IPS-20b (cell line): ENCODE results near the gene EPS8.

Source experiments
- H3K27ac ChIP-seq: one replicate; pipeline ENCODE4 v1.5.1; 2013; ENCODE audit warnings: low read length
- H3K27me3 ChIP-seq: 2 replicates; pipeline ENCODE4 v1.6.1; 2013; ENCODE audit warnings: mild to moderate bottlenecking, low read length, inconsistent platforms; ENCODE audit not compliant: insufficient read depth
- H3K36me3 ChIP-seq: 2 replicates; pipeline ENCODE4 v1.6.1; 2013; ENCODE audit warnings: low read depth, mild to moderate bottlenecking, inconsistent platforms, low read length, moderate library complexity; ENCODE audit not compliant: insufficient read depth
- H3K4me1 ChIP-seq: 2 replicates; pipeline ENCODE4 v1.6.1; 2013; ENCODE audit warnings: mild to moderate bottlenecking, control low read depth, inconsistent platforms, low read length, moderate library complexity; ENCODE audit not compliant: insufficient read depth
- H3K4me3 ChIP-seq: 2 replicates; pipeline ENCODE4 v1.5.1; 2013; ENCODE audit warnings: mild to moderate bottlenecking, low read length, inconsistent platforms
- H3K9ac ChIP-seq: 2 replicates; pipeline ENCODE4 v1.6.1; 2013; ENCODE audit warnings: low read depth, mild to moderate bottlenecking, inconsistent platforms, low read length, moderate library complexity
- H3K9me3 ChIP-seq: 2 replicates; pipeline ENCODE4 v1.6.1; 2013; ENCODE audit warnings: mild to moderate bottlenecking, low read depth, low read length, inconsistent platforms; ENCODE audit not compliant: insufficient read depth

Gene EPS8

GRCh38 chr12:15601210-15601800 lies 187.9 kb downstream of the EPS8 start:
- no peaks in the 10 kb centered on the region for H3K27me3 ChIP-seq
- no peak overlapping the region for H3K27ac ChIP-seq
- no peak overlapping the region for H3K9ac ChIP-seq
- no peaks in the 10 kb centered on the region for H3K36me3 ChIP-seq
- H3K9me3 ChIP-seq: no peaks in the 10 kb centered on the region
- no peak overlapping the region for H3K4me3 ChIP-seq
- H3K4me1 ChIP-seq: no peaks in the 10 kb centered on the region

DNA sequence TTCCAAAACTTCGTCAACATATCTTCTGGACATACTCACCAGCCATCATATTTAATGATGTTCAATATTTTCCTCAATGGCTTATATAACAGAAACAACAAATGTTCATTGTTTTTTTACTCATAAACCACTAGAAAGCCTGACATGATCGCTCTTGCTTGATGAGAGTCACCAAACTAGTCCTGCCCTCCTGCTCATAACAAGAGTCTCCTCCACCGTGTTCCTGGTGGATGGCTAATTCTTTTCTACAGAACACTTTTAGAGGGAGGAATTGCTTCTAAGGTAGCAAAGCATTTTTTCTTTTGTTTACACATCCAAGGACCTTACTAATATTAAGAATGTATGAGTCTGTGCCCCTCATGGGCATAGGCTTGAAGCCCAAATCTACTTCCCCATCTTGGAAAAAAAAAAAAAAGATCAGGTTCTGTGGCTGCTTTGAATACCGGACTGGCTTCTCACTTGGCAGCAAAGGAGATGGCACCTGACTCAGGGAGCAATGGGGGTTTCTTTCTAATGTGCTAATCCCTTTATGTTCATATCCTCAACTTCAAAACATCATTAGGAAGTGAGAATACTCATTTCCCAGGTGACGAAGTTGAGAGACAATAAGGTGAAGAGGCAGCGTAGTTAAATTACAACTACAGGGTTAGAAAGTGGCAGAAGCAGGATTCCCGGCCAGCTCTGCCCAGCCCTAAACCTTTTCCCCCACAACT lies 188.8 kb downstream of the EPS8 start:
- no peak overlapping the region for H3K4me3 ChIP-seq
- no peaks in the 10 kb centered on the region for H3K4me1 ChIP-seq
- no peak overlapping the region for H3K9ac ChIP-seq
- H3K27me3 ChIP-seq: no peaks in the 10 kb centered on the region
- no peaks in the 10 kb centered on the region for H3K36me3 ChIP-seq
- no peak overlapping the region for H3K27ac ChIP-seq
- no peaks in the 10 kb centered on the region for H3K9me3 ChIP-seq

- Histone ChIP-seq H3K9me3 (no peaks in the 10 kb centered on the region), H3K4me3 (no peak overlapping the region), H3K9ac (no peak overlapping the region), H3K4me1 (no peaks in the 10 kb centered on the region), H3K27me3 (no peaks in the 10 kb centered on the region), H3K36me3 (no peaks in the 10 kb centered on the region), H3K27ac (no peak overlapping the region)
Measured at GRCh38 chr12:15599266-15600037, 189.7 kb downstream of the EPS8 start.

- no peaks in the 10 kb centered on the region for H3K36me3 ChIP-seq
- H3K27ac ChIP-seq: no peak overlapping the region
- no peaks in the 10 kb centered on the region for H3K9me3 ChIP-seq
- no peaks in the 10 kb centered on the region for H3K27me3 ChIP-seq
- no peak overlapping the region for H3K4me3 ChIP-seq
- peaks cover 3% of the 10 kb centered on the region; the same call in 1 of the 2 replicates for H3K4me1 ChIP-seq
- no peak overlapping the region for H3K9ac ChIP-seq
Measured at GRCh38 chr12:15597125-15597830, 191.9 kb downstream of the EPS8 start.

GRCh38 chr12:15596174-15596573 lies 193.0 kb downstream of the EPS8 start:
- H3K27me3 ChIP-seq: no peaks in the 10 kb centered on the region
- H3K27ac ChIP-seq: no peak overlapping the region
- peaks cover 7% of the 10 kb centered on the region; the same call in 1 of the 2 replicates for H3K4me1 ChIP-seq
- H3K9me3 ChIP-seq: no peaks in the 10 kb centered on the region
- no peak overlapping the region for H3K4me3 ChIP-seq
- no peak overlapping the region for H3K9ac ChIP-seq
- H3K36me3 ChIP-seq: no peaks in the 10 kb centered on the region

DNA sequence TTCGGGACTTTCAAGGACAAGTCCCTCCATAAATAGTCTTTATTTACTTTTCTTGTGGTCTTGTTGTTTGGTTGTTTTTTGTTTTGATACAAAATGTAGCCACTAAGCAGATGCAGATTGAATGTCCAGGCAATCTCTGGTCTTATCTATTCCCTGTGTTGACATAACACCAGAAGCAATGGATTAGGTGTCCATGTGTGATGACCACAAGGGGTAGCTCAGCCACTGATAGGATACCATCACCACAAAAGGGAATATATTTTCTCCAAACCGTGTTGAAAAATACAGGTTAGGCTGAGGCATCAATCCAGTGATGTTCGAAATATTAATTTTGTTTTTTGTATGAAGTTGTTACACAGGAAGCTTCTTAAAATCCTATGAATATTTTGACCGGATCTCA lies 196.3 kb downstream of the EPS8 start:
- Histone ChIP-seq H3K4me1 (peaks cover 7% of the 10 kb centered on the region; the same call in 1 of the 2 replicates), H3K9ac (no peak overlapping the region), H3K4me3 (no peak overlapping the region), H3K36me3 (no peaks in the 10 kb centered on the region), H3K27me3 (peaks cover 4% of the 10 kb centered on the region; the same call in 1 of the 2 replicates), H3K9me3 (no peaks in the 10 kb centered on the region), H3K27ac (no peak overlapping the region)

DNA sequence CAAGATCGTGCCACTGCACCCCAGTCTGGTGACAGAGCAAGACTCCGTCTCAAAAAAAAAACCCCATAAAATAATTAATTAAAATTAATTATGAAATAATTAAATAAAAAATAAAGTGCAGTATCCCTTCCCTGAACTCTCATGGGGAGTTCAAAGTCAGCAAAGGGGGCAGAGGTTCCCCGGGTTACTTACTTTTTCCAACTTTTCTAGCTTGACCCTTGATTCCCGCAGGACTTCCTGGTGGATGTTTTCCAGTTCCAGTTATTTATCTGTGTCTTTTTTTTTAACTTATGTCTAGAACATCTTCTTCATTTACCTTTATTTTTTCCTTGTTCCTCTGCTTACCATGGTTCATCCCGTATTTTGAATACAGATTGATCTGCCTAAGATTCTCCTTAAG lies 197.4 kb downstream of the EPS8 start:
- no peaks in the 10 kb centered on the region for H3K36me3 ChIP-seq
- no peak overlapping the region for H3K27ac ChIP-seq
- H3K9ac ChIP-seq: no peak overlapping the region
- no peaks in the 10 kb centered on the region for H3K9me3 ChIP-seq
- no peak overlapping the region for H3K4me3 ChIP-seq
- peaks cover 4% of the 10 kb centered on the region; the same call in 1 of the 2 replicates for H3K27me3 ChIP-seq
- H3K4me1 ChIP-seq: peaks cover 7% of the 10 kb centered on the region; the same call in 1 of the 2 replicates

- no peaks in the 10 kb centered on the region for H3K9me3 ChIP-seq
- peaks cover 4% of the 10 kb centered on the region; the same call in 1 of the 2 replicates for H3K27me3 ChIP-seq
- H3K4me3 ChIP-seq: peak overlapping the region; percentile 63
- H3K27ac ChIP-seq: no peak overlapping the region
- H3K9ac ChIP-seq: peak overlapping the region; percentile 54
- H3K36me3 ChIP-seq: no peaks in the 10 kb centered on the region
- peaks cover 7% of the 10 kb centered on the region; the same call in 1 of the 2 replicates for H3K4me1 ChIP-seq
Measured at GRCh38 chr12:15590180-15590826, 198.9 kb downstream of the EPS8 start.

DNA sequence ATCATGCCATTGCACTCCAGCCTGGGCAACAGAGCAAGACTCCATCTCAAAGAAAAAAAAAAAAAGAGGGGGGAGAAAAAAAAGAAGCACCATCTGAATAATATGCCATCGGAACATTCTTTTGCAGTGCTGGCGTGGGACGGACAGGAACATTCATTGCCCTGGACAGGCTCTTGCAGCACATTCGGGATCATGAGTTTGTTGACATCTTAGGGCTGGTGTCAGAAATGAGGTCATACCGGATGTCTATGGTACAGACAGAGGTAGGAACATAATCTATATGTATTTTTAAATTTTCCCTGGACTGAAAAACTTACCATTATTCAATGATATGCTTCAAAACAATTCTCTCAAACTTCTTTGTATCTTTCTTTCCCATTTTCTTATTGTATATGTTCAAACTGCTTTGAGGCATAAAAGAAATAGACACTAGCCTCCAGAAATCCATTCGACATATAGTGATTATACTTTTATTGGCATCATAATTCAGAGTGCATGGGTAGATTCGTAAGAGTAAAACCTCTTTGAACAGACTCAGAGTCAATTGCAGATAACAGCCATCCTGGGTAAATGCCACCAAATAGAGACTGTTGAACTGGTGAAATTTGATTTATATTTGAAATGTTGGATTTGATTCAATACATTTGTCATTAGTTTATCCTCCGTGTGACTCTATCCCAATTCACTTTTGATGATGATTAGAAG lies 199.7 kb downstream of the EPS8 start:
- H3K27ac ChIP-seq: no peak overlapping the region
- H3K4me1 ChIP-seq: peaks cover 7% of the 10 kb centered on the region; the same call in 1 of the 2 replicates
- no peaks in the 10 kb centered on the region for H3K36me3 ChIP-seq
- peaks cover 4% of the 10 kb centered on the region; the same call in 1 of the 2 replicates for H3K27me3 ChIP-seq
- H3K9ac ChIP-seq: peak overlapping the region; percentile 54; the same call in 1 of the 2 replicates
- peak overlapping the region; percentile 63; the same call in 1 of the 2 replicates for H3K4me3 ChIP-seq
- no peaks in the 10 kb centered on the region for H3K9me3 ChIP-seq

DNA sequence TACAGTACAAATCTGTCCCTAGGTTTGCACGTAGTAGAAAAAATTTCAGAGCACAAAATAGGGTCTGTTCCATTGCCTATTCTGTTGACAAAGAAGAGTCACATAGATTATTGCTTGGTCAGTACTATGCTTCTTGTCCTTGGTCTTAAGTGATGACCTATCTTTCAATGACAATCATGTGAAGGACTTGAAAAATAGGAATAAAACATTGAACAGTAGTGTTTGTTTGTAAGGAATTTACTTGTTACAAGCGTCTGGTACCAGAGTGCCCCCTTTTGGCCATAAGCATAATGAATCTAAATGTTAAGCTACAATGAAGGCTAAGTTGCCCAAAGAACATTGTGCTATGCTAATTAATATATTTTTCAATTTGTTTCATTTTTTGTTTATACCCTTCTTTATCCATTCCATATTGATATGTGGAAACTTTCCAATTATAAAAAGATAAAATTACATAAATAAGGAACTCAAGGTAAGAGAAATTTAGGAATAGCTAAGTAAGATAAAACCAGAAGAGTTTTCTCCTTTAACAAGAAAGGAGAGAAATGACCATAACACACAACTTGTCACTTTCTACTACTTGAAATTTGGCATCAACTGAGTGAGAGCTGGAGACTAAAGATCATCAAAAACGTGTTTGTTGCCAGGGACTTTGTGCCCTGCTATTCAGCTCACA lies 204.7 kb downstream of the EPS8 start:
- Histone ChIP-seq H3K27ac (no peak overlapping the region), H3K9ac (no peak overlapping the region), H3K4me1 (no peaks in the 10 kb centered on the region), H3K36me3 (no peaks in the 10 kb centered on the region), H3K27me3 (no peaks in the 10 kb centered on the region), H3K9me3 (no peaks in the 10 kb centered on the region), H3K4me3 (no peak overlapping the region)
